Measurements from ENCODE around the gene MERTK. TPM values are rescaled to one million over a fixed set of nuclear protein-coding genes. Genes with fewer than 3 reads are reported as not detected.
A peak's percentile ranks its signal among the peaks of the same experiment; 100 is the strongest.

MERTK gene
- total RNA-seq, 1 donor from 2014 or later = 3.3 TPM

GRCh38 chr2:111985514-111985913, 87.1 kb downstream of the MERTK start:
- no peaks in the 10 kb centered on the region for H3K27me3 Mint-ChIP-seq (ENCODE audit: low read depth)
- H3K36me3 Mint-ChIP-seq (ENCODE audit: low read depth) = peaks cover 3% of the 10 kb centered on the region
- peaks cover 53% of the 10 kb centered on the region for H3K4me1 Mint-ChIP-seq
- no peak for DNase-seq (ENCODE audit: low read depth, low spot score)
- no peak for TF ChIP-seq CTCF (conservative IDR thresholded peaks at IDR 0.05)
- no peaks in the 10 kb centered on the region for H3K9me3 Mint-ChIP-seq
- no peak overlapping the region for H3K27ac Mint-ChIP-seq (ENCODE audit: unreplicated experiment)
- H3K4me3 Mint-ChIP-seq = peak overlapping the region; percentile 48

GRCh38 chr2:111986116-111986900, 87.9 kb downstream of the MERTK start:
- Mint-ChIP-seq H3K4me1 (peaks cover 53% of the 10 kb centered on the region), H3K9me3 (no peaks in the 10 kb centered on the region), H3K27ac (ENCODE audit: unreplicated experiment) (peak overlapping the region; percentile 87), H3K4me3 (peak overlapping the region; percentile 48), H3K27me3 (ENCODE audit: low read depth) (no peaks in the 10 kb centered on the region), H3K36me3 (ENCODE audit: low read depth) (peaks cover 3% of the 10 kb centered on the region)
- TF ChIP-seq CTCF (conservative IDR thresholded peaks at IDR 0.05) = no peak
- peak; percentile 25 for DNase-seq (ENCODE audit: low read depth, low spot score)

- peaks cover 8% of the 10 kb centered on the region for H3K36me3 Mint-ChIP-seq (ENCODE audit: low read depth)
- H3K4me1 Mint-ChIP-seq = peaks cover 39% of the 10 kb centered on the region
- no peaks in the 10 kb centered on the region for H3K27me3 Mint-ChIP-seq (ENCODE audit: low read depth)
- no peak for DNase-seq (ENCODE audit: low read depth, low spot score)
- no peak overlapping the region for H3K27ac Mint-ChIP-seq (ENCODE audit: unreplicated experiment)
- no peak overlapping the region for H3K4me3 Mint-ChIP-seq
- TF ChIP-seq CTCF (conservative IDR thresholded peaks at IDR 0.05) = no peak
- no peaks in the 10 kb centered on the region for H3K9me3 Mint-ChIP-seq
Observed at GRCh38 chr2:111990375-111990774, 92.0 kb downstream of the MERTK start.

GRCh38 chr2:111990856-111991255, 92.4 kb downstream of the MERTK start:
- Mint-ChIP-seq H3K9me3 (no peaks in the 10 kb centered on the region), H3K27ac (ENCODE audit: unreplicated experiment) (peak overlapping the region; percentile 47), H3K36me3 (ENCODE audit: low read depth) (peaks cover 8% of the 10 kb centered on the region), H3K4me3 (no peak overlapping the region), H3K4me1 (peaks cover 34% of the 10 kb centered on the region), H3K27me3 (ENCODE audit: low read depth) (no peaks in the 10 kb centered on the region)
- no peak for DNase-seq (ENCODE audit: low read depth, low spot score)
- TF ChIP-seq CTCF (conservative IDR thresholded peaks at IDR 0.05) = no peak

GRCh38 chr2:111994042-111994441, 95.6 kb downstream of the MERTK start:
- no peak for TF ChIP-seq CTCF (conservative IDR thresholded peaks at IDR 0.05)
- DNase-seq (ENCODE audit: low read depth, low spot score) = no peak
- no peak overlapping the region for H3K27ac Mint-ChIP-seq (ENCODE audit: unreplicated experiment)
- H3K9me3 Mint-ChIP-seq = peaks cover 2% of the 10 kb centered on the region
- no peaks in the 10 kb centered on the region for H3K27me3 Mint-ChIP-seq (ENCODE audit: low read depth)
- H3K4me1 Mint-ChIP-seq = peaks cover 7% of the 10 kb centered on the region
- H3K4me3 Mint-ChIP-seq = no peak overlapping the region
- peaks cover 9% of the 10 kb centered on the region for H3K36me3 Mint-ChIP-seq (ENCODE audit: low read depth)

All from neural crest cell (in vitro differentiated cells).